ENCODE measurements around the gene FJX1.

- no peak for TF ChIP-seq CTCF (IDR thresholded peaks at IDR 0.05)
- no peak for TF ChIP-seq EP300 (IDR thresholded peaks at IDR 0.05)
Observed at GRCh38 chr11:35608502-35608901, 9.8 kb upstream of the FJX1 start.
